Limb (tissue), 2 donors: ENCODE data around the gene GPR89B.
"Not testable (repeated sequence)": the region's sequence is repeated elsewhere in the genome, so short reads cannot be mapped to it uniquely, and the experiment has no call there.

Source experiments
- DNase-seq, 2 donors: peaks; one replicate each; pipeline ENCODE4 v3.0.0-alpha.2; 2016; ENCODE audit errors: extremely low spot score in 2 of 2

GPR89B gene

GRCh38 chr1:148027004-148027403 lies 98.8 kb downstream of the GPR89B start:
- DNase-seq = not testable (repeated sequence)

- not testable (repeated sequence) for DNase-seq
Measured at GRCh38 chr1:148032247-148032646, 104.0 kb downstream of the GPR89B start.

DNA sequence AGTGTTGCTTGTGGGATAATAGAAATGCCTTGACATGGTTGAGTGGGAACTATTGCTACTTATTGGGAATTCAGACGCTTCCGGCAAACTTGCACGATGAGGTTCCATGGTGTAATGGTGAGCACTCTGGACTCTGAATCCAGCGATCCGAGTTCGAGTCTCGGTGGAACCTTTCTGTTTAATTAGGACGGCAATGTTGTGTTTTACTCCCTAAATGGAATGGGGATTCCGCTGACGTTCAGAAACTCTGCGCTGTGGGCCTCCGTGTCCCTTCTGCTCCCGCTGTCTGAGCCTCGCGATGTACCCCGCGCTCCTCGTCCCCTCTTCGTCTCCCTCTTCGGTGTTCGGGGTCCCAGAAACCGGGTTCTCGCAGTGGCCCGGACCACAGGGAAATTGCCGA lies 104.5 kb downstream of the GPR89B start:
- DNase-seq = not testable (repeated sequence)

GRCh38 chr1:148033147-148033546 lies 104.9 kb downstream of the GPR89B start:
- DNase-seq = not testable (repeated sequence)

- not testable (repeated sequence) for DNase-seq
Measured at GRCh38 chr1:148037850-148038461, 109.7 kb downstream of the GPR89B start.

DNA sequence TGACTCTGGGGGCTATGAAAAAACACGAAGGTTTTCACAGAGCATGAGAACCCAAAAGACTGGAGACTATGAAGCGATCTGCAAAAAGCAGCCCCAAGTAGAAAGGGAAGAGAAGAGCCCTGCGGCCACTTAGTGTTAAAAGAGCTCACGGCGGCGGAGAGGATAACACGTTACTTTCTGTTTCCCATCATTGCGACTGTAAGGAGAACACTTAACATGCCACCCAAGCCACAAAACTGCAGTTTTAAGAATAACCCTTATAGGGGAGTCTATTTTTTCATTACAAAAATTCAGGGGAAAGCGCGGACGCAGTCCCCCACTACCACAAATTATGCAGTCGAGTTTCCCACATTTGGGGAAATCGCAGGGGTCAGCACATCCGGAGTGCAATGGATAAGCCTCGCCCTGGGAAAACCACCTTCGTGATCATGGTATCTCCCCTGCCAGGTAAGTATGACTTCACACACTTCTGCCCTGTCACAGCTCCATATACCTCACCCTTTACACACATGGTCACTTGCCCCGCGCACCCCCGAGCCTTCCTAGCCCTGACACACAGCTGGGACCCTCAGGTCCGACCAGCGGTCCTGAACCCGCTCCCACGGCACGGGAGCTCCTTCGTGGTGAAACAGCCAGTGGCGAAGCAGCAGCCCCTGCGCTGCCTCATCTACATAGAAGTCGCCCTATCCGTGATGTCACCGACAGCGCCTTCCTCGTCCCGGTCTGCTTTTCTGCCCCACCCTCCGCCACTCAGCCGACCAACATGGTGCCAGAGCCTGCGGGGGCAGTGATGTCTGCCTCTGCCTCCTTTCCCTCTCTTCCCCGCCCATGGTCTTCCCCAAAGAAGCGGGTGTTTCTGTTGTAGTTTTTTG lies 110.5 kb downstream of the GPR89B start:
- DNase-seq = peak; percentile 44 to 45
